Endothelial cell (in vitro differentiated cells): ENCODE results near the gene CCDC60. TPM values are rescaled to one million over a fixed set of nuclear protein-coding genes. Genes with fewer than 3 reads are reported as not detected.

Experiments used
- DNase-seq: peaks from one replicate; pipeline ENCODE4 v3.0.0; 2021; ENCODE audit warnings: low spot score
- H3K27ac Mint-ChIP-seq: one replicate; pipeline ENCODE4 v1.8.0; 2021; ENCODE audit warnings: mixed read lengths, inconsistent platforms; ENCODE audit not compliant: unreplicated experiment
- H3K27me3 Mint-ChIP-seq: one replicate; pipeline ENCODE4 v1.8.0; 2021; ENCODE audit warnings: mild to moderate bottlenecking, moderate library complexity, mixed read lengths, inconsistent platforms; ENCODE audit not compliant: unreplicated experiment
- H3K36me3 Mint-ChIP-seq: one replicate; pipeline ENCODE4 v1.8.0; 2021; ENCODE audit warnings: mild to moderate bottlenecking, low read depth, mixed read lengths, inconsistent platforms; ENCODE audit not compliant: unreplicated experiment
- H3K4me1 Mint-ChIP-seq: one replicate; pipeline ENCODE4 v1.8.0; 2021; ENCODE audit warnings: mild to moderate bottlenecking, mixed read lengths, inconsistent platforms; ENCODE audit not compliant: unreplicated experiment
- H3K4me3 Mint-ChIP-seq: one replicate; pipeline ENCODE4 v1.8.0; 2021; ENCODE audit warnings: mild to moderate bottlenecking, mixed read lengths, inconsistent platforms; ENCODE audit not compliant: unreplicated experiment
- H3K9me3 Mint-ChIP-seq: one replicate; pipeline ENCODE4 v1.8.0; 2021; ENCODE audit warnings: mixed read lengths, inconsistent platforms; ENCODE audit not compliant: unreplicated experiment
- total RNA-seq: library from RNA; stranded (reverse); fragmentation: NEBNext Ultra II Directional; extraction: Animal tissue kit (Norgen Biotek cat#: 25700); gene quantifications from one replicate; pipeline ENCODE4 v1.2.1, GENCODE V29; 2021; ENCODE audit not compliant: unreplicated experiment
- TF ChIP-seq, protein P1 (sequence below): fragments of 200-600 bp; sonication (generic); IDR thresholded peaks from one replicate; pipeline ENCODE4 v1.5.0; 2021; ENCODE audit warnings: antibody characterized with exemption; ENCODE audit not compliant: unreplicated experiment

CCDC60 gene
- total RNA-seq, 1 donor from 2014 or later, result 1.9 TPM

DNA sequence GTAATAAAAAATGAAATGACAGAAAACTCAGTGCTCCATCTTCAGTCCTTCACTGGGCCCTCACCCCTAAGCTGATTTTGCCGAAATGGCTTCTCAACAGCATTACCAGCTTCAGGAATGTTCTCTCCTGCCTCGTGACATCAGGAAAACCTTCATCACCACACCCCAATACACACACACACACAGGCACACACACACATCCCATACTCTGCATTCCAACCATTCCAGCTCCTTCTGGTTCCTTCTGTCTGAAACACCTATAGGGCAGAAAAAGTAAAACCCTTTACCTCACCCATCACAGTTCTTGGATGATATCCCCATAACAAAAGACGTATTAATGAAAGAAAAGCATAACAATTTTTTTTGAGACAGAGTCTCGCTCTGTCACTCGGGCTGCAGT, 75.9 kb downstream of the CCDC60 start:
- no peak overlapping the region for H3K4me3 Mint-ChIP-seq
- peaks cover 17% of the 10 kb centered on the region for H3K4me1 Mint-ChIP-seq
- H3K9me3 Mint-ChIP-seq, result no peaks in the 10 kb centered on the region
- peaks cover 3% of the 10 kb centered on the region for H3K36me3 Mint-ChIP-seq
- H3K27ac Mint-ChIP-seq, result peak overlapping the region; percentile 58
- TF ChIP-seq, protein P1, sequence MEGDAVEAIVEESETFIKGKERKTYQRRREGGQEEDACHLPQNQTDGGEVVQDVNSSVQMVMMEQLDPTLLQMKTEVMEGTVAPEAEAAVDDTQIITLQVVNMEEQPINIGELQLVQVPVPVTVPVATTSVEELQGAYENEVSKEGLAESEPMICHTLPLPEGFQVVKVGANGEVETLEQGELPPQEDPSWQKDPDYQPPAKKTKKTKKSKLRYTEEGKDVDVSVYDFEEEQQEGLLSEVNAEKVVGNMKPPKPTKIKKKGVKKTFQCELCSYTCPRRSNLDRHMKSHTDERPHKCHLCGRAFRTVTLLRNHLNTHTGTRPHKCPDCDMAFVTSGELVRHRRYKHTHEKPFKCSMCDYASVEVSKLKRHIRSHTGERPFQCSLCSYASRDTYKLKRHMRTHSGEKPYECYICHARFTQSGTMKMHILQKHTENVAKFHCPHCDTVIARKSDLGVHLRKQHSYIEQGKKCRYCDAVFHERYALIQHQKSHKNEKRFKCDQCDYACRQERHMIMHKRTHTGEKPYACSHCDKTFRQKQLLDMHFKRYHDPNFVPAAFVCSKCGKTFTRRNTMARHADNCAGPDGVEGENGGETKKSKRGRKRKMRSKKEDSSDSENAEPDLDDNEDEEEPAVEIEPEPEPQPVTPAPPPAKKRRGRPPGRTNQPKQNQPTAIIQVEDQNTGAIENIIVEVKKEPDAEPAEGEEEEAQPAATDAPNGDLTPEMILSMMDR, result no peak
- no peak for DNase-seq
- H3K27me3 Mint-ChIP-seq, result no peaks in the 10 kb centered on the region

DNA sequence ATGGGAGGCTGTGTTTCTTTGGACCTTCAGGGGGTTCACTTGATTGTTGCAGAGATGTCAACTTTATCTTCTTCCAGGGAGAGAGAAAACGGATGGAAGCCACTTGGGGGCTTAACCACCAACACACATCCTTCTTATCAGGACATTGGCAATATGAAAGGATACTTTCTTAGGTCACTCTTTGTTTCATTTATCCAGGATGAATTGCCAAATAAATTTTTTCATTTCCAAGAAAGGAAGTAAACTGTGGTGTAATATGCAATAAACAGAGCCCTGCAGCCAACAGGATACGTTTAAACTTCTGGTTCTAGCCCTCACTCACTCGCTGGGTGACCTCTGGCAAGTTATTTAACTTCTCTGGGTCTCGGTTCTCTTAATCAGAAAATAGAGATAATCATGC, 77.8 kb downstream of the CCDC60 start:
- TF ChIP-seq, protein P1, result no peak
- no peaks in the 10 kb centered on the region for H3K9me3 Mint-ChIP-seq
- H3K36me3 Mint-ChIP-seq, result peaks cover 4% of the 10 kb centered on the region
- H3K27ac Mint-ChIP-seq, result no peak overlapping the region
- no peaks in the 10 kb centered on the region for H3K27me3 Mint-ChIP-seq
- H3K4me3 Mint-ChIP-seq, result no peak overlapping the region
- H3K4me1 Mint-ChIP-seq, result peaks cover 25% of the 10 kb centered on the region
- DNase-seq, result no peak

DNA sequence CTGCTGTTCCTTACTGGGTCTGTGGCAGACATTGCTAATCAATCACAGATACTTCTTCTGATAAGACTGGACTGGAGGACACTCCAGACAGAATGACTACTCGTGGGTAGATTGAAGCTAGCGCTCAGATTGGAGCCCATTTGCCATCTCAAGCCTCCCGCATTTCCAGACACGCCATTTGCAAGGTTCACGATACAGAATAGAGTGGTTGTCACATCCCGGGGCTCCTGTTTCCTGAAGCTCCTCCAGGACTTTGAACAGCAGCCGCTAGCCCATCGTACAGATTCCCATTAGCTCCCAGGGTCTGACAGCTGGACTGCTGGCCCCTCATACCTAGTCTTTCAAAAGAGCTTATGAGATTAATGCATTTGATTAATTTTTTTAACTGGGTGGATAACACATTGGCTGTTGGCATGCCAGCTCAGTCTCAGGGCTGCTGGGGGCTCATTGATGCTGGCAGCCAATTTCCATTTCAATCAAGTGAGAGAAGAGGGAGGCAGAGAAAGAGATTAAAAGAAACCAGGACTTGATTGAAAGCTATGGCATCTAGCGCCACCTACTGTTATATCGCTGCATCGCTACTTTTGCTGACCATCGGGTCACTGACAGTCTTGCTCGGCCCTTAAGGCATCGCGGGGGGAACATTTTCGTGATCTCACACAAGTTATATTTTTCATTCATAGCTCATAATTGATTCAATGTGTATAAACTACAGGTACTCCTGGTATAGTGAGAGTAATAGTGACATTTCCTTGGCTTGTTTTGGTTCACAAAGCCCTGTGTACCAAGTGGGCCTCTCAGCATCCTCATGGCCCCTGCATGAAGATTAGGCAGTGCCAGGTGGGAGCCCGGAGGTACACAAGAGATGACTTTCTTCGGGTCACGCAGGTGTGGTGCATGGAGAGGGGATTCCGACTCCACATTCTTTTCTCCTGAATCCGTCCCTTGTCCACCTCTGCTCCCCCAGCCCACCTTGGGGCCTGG, 78.6 kb downstream of the CCDC60 start:
- TF ChIP-seq, protein P1, result peak; percentile 84
- Mint-ChIP-seq H3K9me3 (no peaks in the 10 kb centered on the region), H3K36me3 (peaks cover 4% of the 10 kb centered on the region), H3K27ac (no peak overlapping the region), H3K27me3 (no peaks in the 10 kb centered on the region), H3K4me3 (no peak overlapping the region), H3K4me1 (peaks cover 30% of the 10 kb centered on the region)
- peak; percentile 78 for DNase-seq

DNA sequence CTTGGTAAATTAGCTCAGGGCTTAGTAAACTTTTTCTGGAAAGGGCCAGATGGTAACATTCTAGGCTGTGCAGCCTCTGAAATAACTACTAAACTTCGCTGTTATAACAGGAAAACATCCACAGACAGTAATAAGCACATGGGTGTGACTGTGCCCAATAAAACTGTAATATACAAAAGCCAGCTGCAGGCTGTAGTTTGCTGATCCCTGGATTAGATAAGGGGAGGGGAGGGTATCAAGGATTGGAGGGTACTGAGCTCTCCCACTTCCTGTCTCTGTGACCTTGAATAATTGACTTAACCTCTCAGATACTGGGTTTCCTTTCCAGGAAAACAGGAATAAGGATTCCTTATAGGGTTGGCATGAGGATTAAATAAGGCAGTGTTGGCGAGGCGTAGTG, 81.2 kb downstream of the CCDC60 start:
- DNase-seq, result no peak
- TF ChIP-seq, protein P1, result no peak
- H3K36me3 Mint-ChIP-seq, result peaks cover 4% of the 10 kb centered on the region
- H3K9me3 Mint-ChIP-seq, result no peaks in the 10 kb centered on the region
- no peak overlapping the region for H3K4me3 Mint-ChIP-seq
- H3K4me1 Mint-ChIP-seq, result peaks cover 28% of the 10 kb centered on the region
- no peak overlapping the region for H3K27ac Mint-ChIP-seq
- no peaks in the 10 kb centered on the region for H3K27me3 Mint-ChIP-seq

DNA sequence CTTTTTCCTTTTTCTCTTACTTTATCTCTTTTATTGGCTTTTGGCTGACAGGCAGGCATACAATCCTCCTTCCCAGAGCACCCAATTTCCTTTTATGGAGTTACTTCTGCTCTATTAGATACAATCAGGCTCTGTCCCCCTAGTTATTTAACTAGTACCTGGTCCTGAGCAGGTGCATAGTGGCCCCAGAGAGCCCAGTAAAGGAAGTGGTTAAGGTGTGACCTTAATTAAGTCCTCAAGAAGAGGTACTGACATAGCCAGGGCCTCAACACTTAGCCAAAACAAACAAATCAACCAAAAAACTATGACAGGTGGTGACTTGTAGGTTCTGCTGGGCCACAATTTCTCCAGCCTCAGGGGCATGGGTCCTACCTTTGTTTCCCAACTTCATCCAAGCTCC, 82.9 kb downstream of the CCDC60 start:
- peaks cover 8% of the 10 kb centered on the region for H3K36me3 Mint-ChIP-seq
- DNase-seq, result no peak

More for the DNA sequence above, 82.9 kb downstream of the CCDC60 start:
- Mint-ChIP-seq H3K9me3 (no peaks in the 10 kb centered on the region), H3K27ac (no peak overlapping the region), H3K4me1 (peaks cover 24% of the 10 kb centered on the region), H3K27me3 (peaks cover 4% of the 10 kb centered on the region), H3K4me3 (no peak overlapping the region)
- TF ChIP-seq, protein P1, result no peak
